Dedifferentiated amniotic fluid mesenchymal stem cell (primary cell): ENCODE measurements around the gene SLC4A2.
"Not testable (repeated sequence)": the region's sequence is repeated elsewhere in the genome, so short reads cannot be mapped to it uniquely, and the experiment has no call there.

ENCODE experiments used
- DNase-seq: peaks from one replicate; pipeline ENCODE4 v3.0.0-alpha.2; 2016; ENCODE audit errors: extremely low spot score

The SLC4A2 gene

GRCh38 chr7:151024435-151025056 is 34.8 kb upstream of the SLC4A2 start, which contains the start of gene ATG9B:
Gene ATG9B (minus strand): TSS chr7:151024494. CDS start chr7:151024423, 71 bp downstream.
- no peak for DNase-seq

- no peak for DNase-seq
These were observed 33.3 kb upstream of the SLC4A2 start for GRCh38 chr7:151025924-151026671.

GRCh38 chr7:151026771-151027727 is 32.3 kb upstream of the SLC4A2 start:
- not testable (repeated sequence) for DNase-seq

GRCh38 chr7:151027728-151028130 is 31.7 kb upstream of the SLC4A2 start:
- not testable (repeated sequence) for DNase-seq

- DNase-seq = peak; percentile 99
These were observed 31.1 kb upstream of the SLC4A2 start, which contains the start of gene ABCB8 for GRCh38 chr7:151028131-151028947. Gene ABCB8 (plus strand): TSS chr7:151028450. CDS start chr7:151028516, 66 bp downstream.

GRCh38 chr7:151028948-151029501 is 30.4 kb upstream of the SLC4A2 start:
- no peak for DNase-seq

GRCh38 chr7:151031011-151031410 is 28.4 kb upstream of the SLC4A2 start:
- no peak for DNase-seq

GRCh38 chr7:151032936-151033863 is 26.2 kb upstream of the SLC4A2 start:
- no peak for DNase-seq

GRCh38 chr7:151033864-151034249 is 25.5 kb upstream of the SLC4A2 start:
- no peak for DNase-seq

- no peak for DNase-seq
These were observed 24.9 kb upstream of the SLC4A2 start for GRCh38 chr7:151034312-151035025.

GRCh38 chr7:151035026-151035717 is 24.2 kb upstream of the SLC4A2 start:
- no peak for DNase-seq

GRCh38 chr7:151035902-151036301 is 23.5 kb upstream of the SLC4A2 start:
- no peak for DNase-seq

- DNase-seq = peak; percentile 55
These were observed 20.2 kb upstream of the SLC4A2 start for GRCh38 chr7:151038951-151039849.

GRCh38 chr7:151039850-151040548 is 19.4 kb upstream of the SLC4A2 start:
- no peak for DNase-seq

GRCh38 chr7:151040616-151041375 is 18.6 kb upstream of the SLC4A2 start:
- DNase-seq = no peak

- not testable (repeated sequence) for DNase-seq
These were observed 15.9 kb upstream of the SLC4A2 start for GRCh38 chr7:151043449-151043848.
